ENCODE data around the gene CPA2.

- TF ChIP-seq CTCF (IDR thresholded peaks at IDR 0.05) (no peak), POLR2A (IDR thresholded peaks at IDR 0.05) (no peak), EP300 (IDR thresholded peaks at IDR 0.05) (no peak)
Measured at GRCh38 chr7:130289478-130289877, 22.8 kb downstream of the CPA2 start.

Data from tibial nerve (tissue), 4 donors.